Natural killer cell (primary cell): ENCODE measurements around the gene ADAM11. TPM values are rescaled to one million over a fixed set of nuclear protein-coding genes. Genes with fewer than 3 reads are reported as not detected.

ENCODE experiments used
- ATAC-seq, 3 donors: fragments of 150-1000 bp in 2 of 3; fragments of 200-7000 bp in 1 of 3; cut with Tn5 transposase; 1 replicate in 1 of 3; 2 replicates in 2 of 3; pipeline ENCODE4 v1.10.0; 2021; ENCODE audit warnings: mild to moderate bottlenecking in 2 of 3, moderate library complexity in 2 of 3
- DNase-seq, 2 donors: peaks; one replicate each; pipeline versions ENCODE4 v3.0.0 to v3.0.0-alpha.2; 2013 to 2021; ENCODE audit warnings: mixed read lengths in 1 of 2
- H3K27ac ChIP-seq: one replicate; pipeline ENCODE4 v1.5.1; 2013; ENCODE audit warnings: mild to moderate bottlenecking, low read length
- H3K27me3 ChIP-seq: one replicate; pipeline ENCODE4 v1.6.1; 2013; ENCODE audit warnings: low read length; ENCODE audit not compliant: control insufficient read depth, insufficient read depth
- H3K36me3 ChIP-seq: one replicate; pipeline ENCODE4 v1.6.1; 2013; ENCODE audit warnings: low read length; ENCODE audit not compliant: control insufficient read depth, insufficient read depth
- H3K4me1 ChIP-seq: one replicate; pipeline ENCODE4 v1.6.1; 2013; ENCODE audit warnings: low read length; ENCODE audit not compliant: control insufficient read depth, insufficient read depth
- H3K4me3 ChIP-seq: one replicate; pipeline ENCODE4 v1.5.1; 2013; ENCODE audit warnings: low read length
- H3K9me3 ChIP-seq: one replicate; pipeline ENCODE4 v1.6.1; 2013; ENCODE audit warnings: low read length; ENCODE audit not compliant: control insufficient read depth, insufficient read depth
- H3K27ac Mint-ChIP-seq, 2 donors: one replicate each; pipeline ENCODE4 v1.8.0; 2022; ENCODE audit warnings: mild to moderate bottlenecking in 2 of 2, mixed read lengths in 2 of 2, moderate library complexity in 1 of 2
- H3K27me3 Mint-ChIP-seq, 2 donors: one replicate each; pipeline ENCODE4 v1.8.0; 2022; ENCODE audit warnings: low read depth in 2 of 2, mixed read lengths in 2 of 2
- H3K36me3 Mint-ChIP-seq: one replicate; pipeline ENCODE4 v1.8.0; 2022; ENCODE audit warnings: mixed read lengths
- H3K4me1 Mint-ChIP-seq, 2 donors: one replicate each; pipeline ENCODE4 v1.8.0; 2022; ENCODE audit warnings: mixed read lengths in 2 of 2
- H3K4me3 Mint-ChIP-seq: one replicate; pipeline ENCODE4 v1.8.0; 2022; ENCODE audit warnings: mild to moderate bottlenecking, moderate library complexity, mixed read lengths
- H3K9me3 Mint-ChIP-seq, 2 donors: one replicate each; pipeline ENCODE4 v1.8.0; 2022; ENCODE audit warnings: mixed read lengths in 2 of 2
- CTCF ChIP-seq: fragments of 200-600 bp; IDR thresholded peaks from one replicate; pipeline ENCODE4 v1.8.0; 2022; ENCODE audit warnings: antibody characterized with exemption
- WGBS: methylation state at CpG from one replicate; pipeline ENCODE4 v1.1.7; 2013; ENCODE audit warnings: missing lambda C conversion rate; ENCODE audit not compliant: insufficient coverage; 5-methylcytosine and 5-hydroxymethylcytosine counted together
- intact Hi-C: fragments of 100-400 bp; cut with micrococcal nuclease; formaldehyde crosslinking; loops from one replicate; pipeline ENCODE4 v1.14.2; 2022
- total RNA-seq, 4 donors: library from RNA; stranded (reverse); fragments of 120-200 nt in 1 of 4; gene quantifications; one replicate each; pipeline versions ENCODE4 v1.2.3 to v1.2.4, GENCODE V29; 2013 to 2022

ADAM11 gene
- total RNA-seq, 3 donors from 2014 or later (not counting 1 experiment from before 2014, with no cell fraction given) = 0.18 to 0.28 (median 0.28) TPM

GRCh38 chr17:44747566-44747965, 11.2 kb upstream of the ADAM11 start:
- Histone ChIP-seq H3K4me3 (no peak overlapping the region), H3K36me3 (no peaks in the 10 kb centered on the region), H3K4me1 (no peaks in the 10 kb centered on the region), H3K9me3 (no peaks in the 10 kb centered on the region), H3K27ac (no peak overlapping the region), H3K27me3 (no peaks in the 10 kb centered on the region)
- ATAC-seq (no peak), DNase-seq (no peak)
- Mint-ChIP-seq H3K27ac (no peak overlapping the region), H3K4me1 (no peaks in the 10 kb centered on the region), H3K9me3 (no peaks in the 10 kb centered on the region), H3K27me3 (no peaks in the 10 kb centered on the region), H3K4me3 (no peak overlapping the region), H3K36me3 (no peaks in the 10 kb centered on the region)
- intact Hi-C loops = no loop called here
- no peak for TF ChIP-seq CTCF

- WGBS = 94% methylated on average over 19 of the region's 19 CpGs
- H3K27ac ChIP-seq = no peak overlapping the region
- DNase-seq (no peak), ATAC-seq (no peak)
- H3K4me1 ChIP-seq = no peaks in the 10 kb centered on the region
- no peaks in the 10 kb centered on the region for H3K36me3 ChIP-seq
- intact Hi-C loops = no loop called here
- Mint-ChIP-seq H3K27ac (no peak overlapping the region), H3K9me3 (no peaks in the 10 kb centered on the region), H3K27me3 (peaks cover 0 to 3% of the 10 kb centered on the region in 2 donors), H3K36me3 (no peaks in the 10 kb centered on the region), H3K4me3 (no peak overlapping the region), H3K4me1 (no peaks in the 10 kb centered on the region)
- no peak overlapping the region for H3K4me3 ChIP-seq
- H3K9me3 ChIP-seq = no peaks in the 10 kb centered on the region
- no peaks in the 10 kb centered on the region for H3K27me3 ChIP-seq
- no peak for TF ChIP-seq CTCF
Observed at GRCh38 chr17:44749076-44749979, 9.5 kb upstream of the ADAM11 start.

- intact Hi-C loops = no loop called here
- Mint-ChIP-seq H3K36me3 (no peaks in the 10 kb centered on the region), H3K27ac (no peak overlapping the region), H3K9me3 (no peaks in the 10 kb centered on the region), H3K4me1 (no peaks in the 10 kb centered on the region), H3K4me3 (no peak overlapping the region), H3K27me3 (peaks cover 0 to 3% of the 10 kb centered on the region in 2 donors)
- Histone ChIP-seq H3K4me3 (no peak overlapping the region), H3K36me3 (no peaks in the 10 kb centered on the region), H3K27ac (no peak overlapping the region), H3K27me3 (no peaks in the 10 kb centered on the region), H3K4me1 (no peaks in the 10 kb centered on the region), H3K9me3 (no peaks in the 10 kb centered on the region)
- WGBS = 90% methylated on average over 9 of the region's 9 CpGs
- ATAC-seq (no peak), DNase-seq (no peak)
- TF ChIP-seq CTCF = no peak
Observed at GRCh38 chr17:44749980-44750318, 8.8 kb upstream of the ADAM11 start.

- no peak overlapping the region for H3K4me3 Mint-ChIP-seq
- Histone ChIP-seq H3K27me3 (no peaks in the 10 kb centered on the region), H3K4me3 (no peak overlapping the region), H3K9me3 (no peaks in the 10 kb centered on the region), H3K27ac (no peak overlapping the region), H3K36me3 (no peaks in the 10 kb centered on the region), H3K4me1 (no peaks in the 10 kb centered on the region)
- TF ChIP-seq CTCF = no peak
- no peaks in the 10 kb centered on the region for H3K9me3 Mint-ChIP-seq
- DNase-seq = no peak
- WGBS = 91% methylated on average over 7 of the region's 7 CpGs
- no peaks in the 10 kb centered on the region for H3K36me3 Mint-ChIP-seq
- no peak for ATAC-seq
- no peak overlapping the region for H3K27ac Mint-ChIP-seq
- H3K27me3 Mint-ChIP-seq = peaks cover 0 to 3% of the 10 kb centered on the region in 2 donors
- intact Hi-C loops = no loop called here
- no peaks in the 10 kb centered on the region for H3K4me1 Mint-ChIP-seq
Observed at GRCh38 chr17:44751331-44751730, 7.5 kb upstream of the ADAM11 start.
